ENCODE data around the gene ORMDL2. TPM values are rescaled to one million over a fixed set of nuclear protein-coding genes. Genes with fewer than 3 reads are reported as not detected.

ORMDL2 gene
- total RNA-seq = 36.5 and 40.5 TPM in 2 replicates
- long read RNA-seq, transcript ORMDL2-201 (4 exons, 2,141 nt) = major isoform, 10 of 12 reads
- long read RNA-seq, partial matches to known transcripts = 1 of 12 reads
- long read RNA-seq, other reads (novel, unspliced or antisense) = 1 of 12 reads

GRCh38 chr12:55817345-55818139 lies at the start of gene ORMDL2, which contains the start of gene SARNP:
Gene ORMDL2 (plus strand): TSS chr12:55818041. CDS start chr12:55819000, 959 bp downstream.
Gene SARNP (minus strand): TSS chr12:55817724. CDS start chr12:55817701, 23 bp downstream.
- peak; percentile 90 for DNase-seq (ENCODE audit: low spot score, unreplicated experiment)
- Mint-ChIP-seq H3K27ac (no peak within 1 kb of the TSS), H3K4me3 (ENCODE audit: low read depth) (no peak within 1 kb of the TSS), H3K36me3 (ENCODE audit: insufficient read depth) (peaks cover 17% of the 10 kb centered on the region), H3K27me3 (no peaks in the 10 kb centered on the region), H3K9me3 (ENCODE audit: low read depth) (no peaks in the 10 kb centered on the region), H3K4me1 (ENCODE audit: low read depth) (peaks cover 21% of the 10 kb centered on the region)
- no peak for TF ChIP-seq CTCF (IDR thresholded peaks at IDR 0.05; ENCODE audit: unreplicated experiment)

GRCh38 chr12:55771736-55772135 lies 46.1 kb upstream of the ORMDL2 start:
- Mint-ChIP-seq H3K27me3 (no peaks in the 10 kb centered on the region), H3K4me3 (ENCODE audit: low read depth) (no peak overlapping the region), H3K4me1 (ENCODE audit: low read depth) (peaks cover 6% of the 10 kb centered on the region), H3K36me3 (ENCODE audit: insufficient read depth) (peaks cover 10% of the 10 kb centered on the region), H3K9me3 (ENCODE audit: low read depth) (no peaks in the 10 kb centered on the region), H3K27ac (no peak overlapping the region)
- no peak for TF ChIP-seq CTCF (IDR thresholded peaks at IDR 0.05; ENCODE audit: unreplicated experiment)
- DNase-seq (ENCODE audit: low spot score, unreplicated experiment) = no peak

- no peaks in the 10 kb centered on the region for H3K9me3 Mint-ChIP-seq (ENCODE audit: low read depth)
- H3K27ac Mint-ChIP-seq = peak overlapping the region; percentile 8
- DNase-seq (ENCODE audit: low spot score, unreplicated experiment) = no peak
- no peak overlapping the region for H3K4me3 Mint-ChIP-seq (ENCODE audit: low read depth)
- H3K36me3 Mint-ChIP-seq (ENCODE audit: insufficient read depth) = peaks cover 21% of the 10 kb centered on the region
- TF ChIP-seq CTCF (IDR thresholded peaks at IDR 0.05; ENCODE audit: unreplicated experiment) = no peak
- H3K4me1 Mint-ChIP-seq (ENCODE audit: low read depth) = peaks cover 11% of the 10 kb centered on the region
- H3K27me3 Mint-ChIP-seq = no peaks in the 10 kb centered on the region
Observed at GRCh38 chr12:55777856-55778255, 40.0 kb upstream of the ORMDL2 start.

GRCh38 chr12:55780685-55781084 lies 37.2 kb upstream of the ORMDL2 start:
- no peak for DNase-seq (ENCODE audit: low spot score, unreplicated experiment)
- peaks cover 22% of the 10 kb centered on the region for H3K36me3 Mint-ChIP-seq (ENCODE audit: insufficient read depth)
- no peak overlapping the region for H3K27ac Mint-ChIP-seq
- TF ChIP-seq CTCF (IDR thresholded peaks at IDR 0.05; ENCODE audit: unreplicated experiment) = no peak
- H3K4me3 Mint-ChIP-seq (ENCODE audit: low read depth) = no peak overlapping the region
- H3K4me1 Mint-ChIP-seq (ENCODE audit: low read depth) = peaks cover 14% of the 10 kb centered on the region
- no peaks in the 10 kb centered on the region for H3K27me3 Mint-ChIP-seq
- no peaks in the 10 kb centered on the region for H3K9me3 Mint-ChIP-seq (ENCODE audit: low read depth)

- Mint-ChIP-seq H3K9me3 (ENCODE audit: low read depth) (no peaks in the 10 kb centered on the region), H3K36me3 (ENCODE audit: insufficient read depth) (peaks cover 35% of the 10 kb centered on the region), H3K27me3 (no peaks in the 10 kb centered on the region), H3K4me1 (ENCODE audit: low read depth) (peaks cover 24% of the 10 kb centered on the region), H3K27ac (peak overlapping the region; percentile 88), H3K4me3 (ENCODE audit: low read depth) (peak overlapping the region; percentile 18)
- DNase-seq (ENCODE audit: low spot score, unreplicated experiment) = no peak
- no peak for TF ChIP-seq CTCF (IDR thresholded peaks at IDR 0.05; ENCODE audit: unreplicated experiment)
Observed at GRCh38 chr12:55788546-55788945, 29.3 kb upstream of the ORMDL2 start.

Measured in progenitor cell of endocrine pancreas (in vitro differentiated cells).